NCI-H2196 (cell line): Measurements from ENCODE around the gene FKBP14.

Source experiments
- DNase-seq: peaks from one replicate; lab custom pipeline; 2025; ENCODE audit not compliant: unreplicated experiment; lab: John Stamatoyannopoulos, UW

The FKBP14 gene

DNA sequence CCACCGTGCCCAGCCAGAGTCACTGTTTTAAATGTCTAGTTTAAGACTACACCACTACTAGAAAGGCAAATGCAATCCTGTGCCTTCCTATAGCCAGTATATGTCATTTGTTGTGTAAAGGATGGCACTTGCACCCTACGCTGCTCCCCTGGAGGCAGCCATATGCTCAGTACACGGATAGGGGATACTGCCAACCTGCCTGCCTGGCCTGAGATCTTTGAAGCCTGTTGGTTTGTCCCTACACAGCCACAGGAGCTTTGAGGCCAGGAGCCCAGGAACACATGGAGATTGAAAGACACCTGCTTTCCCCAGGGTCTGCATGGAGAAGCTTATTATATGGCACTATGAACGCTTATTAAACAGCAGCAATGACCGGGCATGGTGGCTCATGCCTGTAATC lies 34.6 kb downstream of the FKBP14 start:
- DNase-seq = no peak

DNA sequence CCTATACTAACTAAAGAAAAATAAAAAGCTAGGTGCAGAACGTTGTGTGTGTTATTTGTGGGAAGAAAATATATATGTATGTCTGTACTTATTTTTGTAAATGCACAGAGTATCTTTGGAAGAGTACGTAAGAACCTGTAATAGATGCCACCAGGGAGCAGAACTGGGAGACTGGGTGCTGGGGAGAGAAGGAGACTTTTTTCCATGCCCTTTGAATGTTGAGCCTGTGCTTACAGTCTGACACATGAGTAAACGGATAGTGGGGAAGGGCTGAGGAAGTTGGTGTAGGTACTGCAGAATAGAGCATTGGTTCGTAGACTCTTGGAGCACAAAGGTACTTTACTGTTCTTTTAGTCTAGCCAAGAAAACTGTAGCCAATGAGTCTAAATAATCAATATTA lies 35.6 kb downstream of the FKBP14 start:
- no peak for DNase-seq

DNA sequence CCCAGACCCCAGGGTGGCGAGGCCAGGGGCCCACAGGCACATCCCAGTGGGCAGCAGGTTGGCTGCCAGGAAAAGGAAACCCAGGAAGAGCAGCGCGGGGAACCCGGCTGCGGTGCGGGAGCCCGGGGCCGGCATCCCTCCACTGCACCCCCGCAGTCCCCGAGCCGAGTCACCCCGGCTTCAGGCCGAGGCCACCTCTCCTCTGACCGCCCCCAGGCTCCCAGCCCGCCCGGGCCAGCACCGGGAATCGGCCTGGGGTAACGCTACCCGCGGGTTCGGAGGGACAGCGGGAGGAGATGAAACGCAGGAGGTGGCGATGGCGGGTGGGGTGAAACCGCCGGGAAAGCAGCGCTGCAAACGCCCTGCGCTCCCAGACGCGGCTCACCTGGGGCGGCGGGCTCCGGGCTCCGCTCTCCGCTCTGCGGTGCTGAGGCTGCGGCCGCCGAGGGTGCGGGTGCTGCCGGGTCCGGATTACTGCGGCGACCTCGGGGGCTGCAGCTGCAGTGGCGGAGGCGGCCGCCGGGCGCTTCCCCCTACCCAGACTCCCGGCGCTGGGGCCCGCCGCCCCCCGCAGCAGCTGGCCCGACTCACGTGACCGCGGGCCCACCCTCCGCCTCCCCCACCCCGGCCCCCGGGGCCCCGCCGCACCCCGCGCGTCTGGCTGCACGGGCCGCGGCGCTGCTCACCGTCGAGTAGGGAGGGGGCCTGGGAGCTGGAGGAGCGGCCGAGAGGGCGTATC lies 37.1 kb downstream of the FKBP14 start, which contains the start of gene SCRN1:
TSS of gene SCRN1 (minus strand) at position 545 of the 739 bp plus-strand sequence. CDS start 20,734 bp downstream, outside the sequence.
- peak; percentile 45 for DNase-seq

DNA sequence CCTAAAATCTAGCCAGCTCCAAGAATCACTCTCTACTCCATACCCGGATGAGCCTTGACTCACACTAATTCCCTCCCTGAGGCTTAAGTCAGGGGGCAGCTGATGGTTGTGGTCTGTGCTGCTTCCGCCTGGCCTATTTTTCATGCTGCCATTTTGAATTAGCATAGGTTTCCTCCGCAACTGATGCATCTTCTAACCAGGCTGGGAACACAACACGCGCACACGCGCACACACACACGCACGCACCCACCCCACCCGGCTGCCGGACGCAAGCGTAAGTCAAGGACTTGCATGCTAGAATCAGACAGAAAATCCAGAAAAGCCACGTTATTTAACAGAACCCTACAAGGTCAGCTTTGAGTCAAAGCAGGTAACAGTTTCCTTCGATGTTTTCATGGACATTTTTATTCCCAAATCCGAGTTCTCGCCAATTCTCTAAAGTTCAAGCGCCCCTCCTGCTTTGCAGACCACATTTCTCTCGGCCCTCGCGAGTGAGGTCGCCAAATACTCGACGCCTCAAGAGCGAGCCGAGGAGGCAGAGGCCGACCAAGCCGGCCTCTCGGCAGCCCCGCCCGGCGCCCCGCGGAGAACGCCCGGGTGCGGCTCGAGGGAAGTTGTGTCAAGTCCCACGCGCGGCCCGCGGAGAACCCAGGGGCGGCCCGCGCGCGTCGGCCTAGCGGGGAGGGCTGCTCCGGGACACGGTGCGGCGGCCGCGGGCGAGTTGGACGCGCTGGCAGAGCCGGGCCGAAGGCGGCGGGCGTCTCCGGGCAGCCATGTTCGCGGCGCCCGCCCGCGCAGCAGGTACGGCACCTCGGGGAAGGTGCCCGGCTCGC lies 37.9 kb downstream of the FKBP14 start:
- peak; percentile 39 for DNase-seq

DNA sequence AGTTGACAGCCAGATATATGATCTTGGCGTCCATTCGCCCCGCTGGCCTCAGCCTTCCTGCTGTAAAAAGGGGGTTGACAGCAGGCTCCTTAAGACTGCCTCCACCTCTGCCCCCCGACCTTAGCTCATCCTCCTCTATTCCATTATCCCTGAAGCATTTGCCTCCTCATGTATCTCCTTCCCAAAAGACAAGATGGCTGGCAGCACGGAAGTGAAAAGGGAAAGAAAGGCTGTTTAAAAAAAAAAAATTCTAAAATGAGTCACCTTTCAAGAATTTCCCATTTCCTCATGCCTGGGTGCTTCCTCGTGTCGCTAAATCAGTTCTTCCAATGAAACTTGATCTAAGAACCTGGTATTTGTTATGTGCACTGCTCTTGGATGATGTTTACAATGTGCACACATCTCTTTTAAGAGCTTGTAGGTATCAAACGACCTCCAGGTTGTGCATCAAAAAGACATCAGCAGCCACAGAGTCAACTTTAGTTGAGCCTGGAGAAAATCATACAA lies 38.6 kb downstream of the FKBP14 start:
- peak; percentile 33 for DNase-seq

DNA sequence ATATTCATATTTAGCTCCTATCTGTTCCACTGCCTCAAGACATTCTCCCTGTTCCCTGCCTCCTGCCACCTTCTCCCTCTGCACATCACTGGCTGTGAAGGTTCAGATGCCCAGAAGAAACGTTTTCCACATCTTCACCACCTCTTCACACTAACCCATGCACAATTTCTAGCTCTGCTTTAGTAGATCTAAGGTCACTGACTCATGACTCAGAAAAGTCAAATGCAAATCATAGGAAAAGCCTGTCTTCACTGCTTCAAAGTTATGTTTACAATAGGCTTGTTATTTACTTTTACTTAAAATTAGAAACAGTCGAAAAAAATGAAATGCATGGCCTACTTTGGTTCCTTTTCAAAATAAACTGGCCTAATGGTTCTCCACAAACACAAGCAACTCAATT lies 39.4 kb downstream of the FKBP14 start:
- no peak for DNase-seq

DNA sequence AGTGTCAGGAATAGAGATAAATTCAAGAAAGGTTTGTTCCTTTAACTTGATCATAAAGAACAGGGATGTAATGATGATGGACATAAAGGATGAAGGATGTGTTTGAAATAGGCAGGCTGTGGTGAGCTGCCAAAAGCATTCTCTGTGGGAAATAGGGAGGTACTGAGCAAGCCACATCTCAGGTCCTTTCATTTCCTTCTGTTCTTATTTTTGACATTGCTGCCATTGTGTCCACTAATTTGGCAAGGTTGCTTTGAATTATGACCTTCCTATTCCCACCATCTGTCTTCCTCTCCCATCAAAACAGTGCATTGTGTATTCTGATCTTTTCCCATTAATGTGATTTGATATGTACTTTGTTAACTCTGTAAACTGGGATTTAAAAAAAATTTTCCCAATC lies 46.4 kb downstream of the FKBP14 start:
- DNase-seq = no peak

DNA sequence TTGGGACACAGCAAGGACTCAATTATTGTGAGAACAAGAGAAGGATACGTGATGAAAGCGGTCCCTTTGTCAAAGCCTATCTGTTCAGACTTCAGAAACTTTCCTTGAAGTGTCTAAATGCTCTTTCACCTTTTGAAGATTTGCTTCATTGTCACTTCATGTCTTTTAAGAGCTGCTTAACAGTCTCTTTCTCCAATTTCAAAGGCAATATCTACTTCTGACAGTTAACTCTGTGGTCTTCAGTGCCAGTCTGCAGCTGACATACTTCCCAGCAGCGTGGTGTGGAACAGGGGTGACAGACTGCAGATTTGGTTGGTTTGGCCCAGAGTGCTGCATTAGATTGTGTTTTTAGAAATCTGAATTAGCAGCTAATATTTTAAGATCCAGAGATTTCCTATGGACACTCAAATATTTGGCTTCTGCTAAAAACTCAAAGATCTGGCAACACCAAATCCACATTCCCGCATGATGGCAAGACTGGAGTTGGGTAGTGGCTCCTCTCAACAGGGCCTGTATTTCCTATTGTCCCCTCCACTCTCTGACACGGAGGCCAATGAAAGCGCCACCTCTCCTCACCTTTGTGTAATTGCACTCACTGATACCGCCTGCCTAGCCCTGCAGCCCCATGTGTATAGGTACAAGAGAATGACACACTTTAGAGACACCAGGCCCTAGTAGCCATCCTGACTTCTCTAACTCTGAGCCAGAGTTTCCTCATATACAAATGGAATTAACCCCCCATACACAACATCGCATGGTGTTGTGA lies 48.4 kb downstream of the FKBP14 start:
- DNase-seq = no peak

DNA sequence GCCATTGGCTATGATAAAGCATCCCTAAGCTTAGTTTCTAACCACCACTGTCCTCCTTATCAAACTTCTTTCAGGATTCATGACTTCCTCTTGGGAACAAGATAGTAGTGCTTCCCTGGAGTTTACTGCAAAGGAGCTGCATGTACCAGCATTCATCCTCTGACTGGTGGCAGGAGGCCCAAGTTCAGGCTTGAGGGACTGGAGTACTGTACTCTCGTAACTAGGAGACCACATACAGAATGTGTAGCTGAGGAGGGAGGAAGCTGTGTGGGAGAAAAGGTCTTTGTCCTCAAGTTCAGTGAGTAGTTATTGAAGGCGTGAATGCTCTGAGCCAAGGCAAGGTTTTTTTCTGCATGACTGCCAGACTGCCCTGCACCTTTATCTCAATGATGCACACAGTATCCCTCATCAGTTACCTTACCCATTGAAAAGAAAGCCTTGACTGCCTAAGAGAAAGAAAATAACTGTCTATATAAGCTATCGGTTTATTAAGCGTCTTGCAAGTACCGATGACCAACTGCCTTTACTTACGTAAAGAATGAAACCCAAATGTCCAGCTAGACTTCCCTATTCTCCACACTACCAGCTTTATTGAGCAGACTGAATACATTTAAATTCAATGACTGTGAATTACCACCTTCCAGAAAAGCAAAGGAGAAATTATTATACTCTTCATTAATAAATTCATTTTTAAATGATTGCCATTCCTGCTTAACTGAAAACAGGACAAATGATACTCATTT lies 49.7 kb downstream of the FKBP14 start:
- no peak for DNase-seq

DNA sequence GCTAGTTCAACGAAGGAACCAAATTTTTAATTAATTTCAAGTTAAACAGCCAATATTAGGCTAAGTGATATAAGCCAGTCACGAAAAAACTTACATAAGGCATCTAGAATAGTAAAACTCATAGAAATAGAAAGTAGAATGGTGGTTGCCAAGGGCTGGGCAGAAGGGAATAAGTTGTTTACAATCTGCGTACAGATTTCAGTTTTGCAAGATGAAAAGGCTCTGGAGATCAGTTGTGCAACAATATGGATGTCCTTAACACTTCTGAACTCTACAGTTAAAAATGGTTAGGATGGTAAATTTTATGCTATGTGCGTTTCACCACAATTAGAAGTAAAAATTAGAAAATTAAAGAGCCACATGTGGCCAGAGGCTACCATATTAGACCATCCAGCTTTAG lies 50.2 kb downstream of the FKBP14 start:
- no peak for DNase-seq

DNA sequence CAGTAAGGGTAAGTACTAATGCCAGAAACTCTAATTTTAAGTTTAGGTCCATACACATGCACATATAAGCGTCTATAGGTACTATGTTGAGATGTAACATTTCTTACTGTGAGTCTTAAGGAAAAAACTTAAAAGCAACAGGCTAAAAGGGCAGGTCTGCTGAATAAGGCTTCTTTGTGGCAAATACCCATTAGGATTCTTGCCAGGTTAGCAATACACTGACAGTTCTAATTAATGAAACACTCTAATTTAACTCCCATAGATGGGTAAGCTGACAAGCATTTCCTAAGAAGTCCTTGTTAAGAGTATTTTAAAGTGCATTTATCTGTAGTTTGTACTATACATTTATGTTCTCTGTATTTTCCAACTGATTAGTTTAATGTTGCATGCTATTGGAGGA lies 50.9 kb downstream of the FKBP14 start:
- no peak for DNase-seq

DNA sequence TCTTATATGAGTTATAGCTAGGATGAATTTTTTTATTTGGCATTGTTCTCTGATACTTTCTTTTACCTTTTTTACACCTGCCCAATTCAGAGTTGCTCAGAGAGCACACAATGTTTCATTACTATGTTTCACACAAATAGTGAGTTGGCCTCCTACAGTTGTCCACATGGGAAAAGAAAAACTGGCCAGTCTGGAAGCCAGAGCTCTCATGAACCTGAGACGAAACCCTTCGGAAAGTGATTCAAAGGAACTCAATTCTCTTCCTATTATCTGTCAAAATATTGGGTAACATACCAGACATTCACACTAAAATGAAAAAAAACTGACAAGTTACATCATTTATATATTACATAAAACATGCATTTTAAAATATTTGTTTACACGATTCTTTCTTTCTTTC lies 52.2 kb downstream of the FKBP14 start:
- DNase-seq = no peak

DNA sequence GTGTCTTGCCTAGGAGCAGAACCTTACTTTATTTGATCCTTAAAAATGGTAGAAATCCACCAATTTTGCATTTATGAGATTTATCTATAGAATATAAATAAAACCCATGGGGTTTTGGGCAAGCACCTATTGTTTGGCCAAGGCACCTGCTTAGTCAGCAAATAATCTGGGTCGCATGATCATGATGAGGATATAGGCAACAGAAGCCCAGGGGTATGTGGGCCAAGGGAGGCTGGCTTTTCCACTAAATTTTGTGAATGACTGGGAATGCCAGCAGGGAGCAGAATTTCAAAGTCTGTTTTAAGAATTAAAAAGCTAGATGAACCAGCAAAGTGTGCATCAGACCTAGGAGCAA lies 54.2 kb downstream of the FKBP14 start:
- no peak for DNase-seq

DNA sequence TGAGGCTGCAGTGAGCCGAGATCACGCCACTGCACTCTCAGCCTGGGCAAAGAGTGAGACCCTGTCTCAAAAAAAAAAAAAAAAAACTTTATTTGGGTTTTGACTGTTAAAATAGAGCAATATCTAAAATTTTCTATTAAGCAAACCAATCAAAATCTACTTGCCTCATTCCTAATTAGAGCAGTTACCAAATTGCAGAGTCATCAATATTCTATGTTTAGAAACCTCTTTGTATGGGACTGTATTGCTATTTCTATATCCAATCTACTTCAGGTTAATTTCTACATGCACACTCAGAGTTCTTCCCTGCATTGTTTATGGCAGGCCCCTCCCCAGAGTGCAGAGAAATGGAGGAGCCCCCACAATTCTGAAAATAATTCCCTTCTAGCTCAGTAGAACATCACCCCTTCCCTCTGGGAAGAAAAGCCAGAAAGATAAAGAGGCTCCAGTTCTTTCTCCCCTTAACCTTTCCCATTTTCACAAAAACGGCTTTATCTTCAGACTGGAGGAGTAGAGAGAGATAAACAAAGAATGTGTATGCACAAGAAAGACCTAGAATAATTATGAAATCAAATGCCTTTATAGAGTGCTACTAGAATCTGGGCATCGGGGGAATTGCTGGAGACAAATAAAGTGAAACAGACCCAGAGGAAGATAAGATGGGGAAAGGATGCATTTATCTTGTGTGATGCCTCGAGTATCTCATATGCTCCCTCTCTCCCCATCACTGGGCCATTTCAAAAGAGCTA lies 54.8 kb downstream of the FKBP14 start:
- no peak for DNase-seq

DNA sequence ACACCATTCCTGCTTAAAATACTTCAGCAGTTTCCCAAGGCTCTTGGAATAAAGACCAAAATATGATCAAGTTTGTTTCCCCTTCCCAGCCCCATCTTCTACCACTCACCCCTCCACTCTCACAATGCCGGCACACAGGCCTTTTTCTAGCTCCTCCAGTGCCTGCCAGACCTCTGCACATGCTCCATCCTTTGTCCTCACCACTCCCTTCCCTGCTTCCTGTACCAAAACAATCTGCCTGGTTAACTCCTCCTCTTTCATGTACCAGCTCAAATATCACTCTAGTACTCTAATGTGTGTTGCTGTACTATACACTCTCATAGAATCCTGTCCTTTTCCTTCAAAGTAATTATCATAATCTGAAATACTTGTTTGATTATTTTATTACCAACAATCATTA lies 56.3 kb downstream of the FKBP14 start:
- no peak for DNase-seq

DNA sequence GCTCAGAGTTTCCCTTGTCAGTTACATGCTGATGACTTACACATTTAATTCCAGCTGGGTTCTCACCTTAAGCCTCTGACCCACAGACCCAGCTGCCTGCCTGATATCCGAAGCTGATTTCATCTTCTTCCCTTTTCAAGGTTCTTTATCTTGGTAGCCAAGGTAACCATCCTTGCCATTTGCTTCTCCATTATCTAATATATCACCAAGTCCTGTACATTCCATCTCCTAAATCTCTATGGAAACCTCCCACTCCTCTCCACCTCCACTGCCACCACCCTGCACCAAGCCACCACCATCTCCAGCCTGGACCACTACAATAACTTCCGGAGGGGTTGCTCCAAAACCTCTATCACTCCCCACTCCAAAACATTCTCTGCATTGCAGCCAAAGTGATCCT lies 56.8 kb downstream of the FKBP14 start:
- DNase-seq = no peak

DNA sequence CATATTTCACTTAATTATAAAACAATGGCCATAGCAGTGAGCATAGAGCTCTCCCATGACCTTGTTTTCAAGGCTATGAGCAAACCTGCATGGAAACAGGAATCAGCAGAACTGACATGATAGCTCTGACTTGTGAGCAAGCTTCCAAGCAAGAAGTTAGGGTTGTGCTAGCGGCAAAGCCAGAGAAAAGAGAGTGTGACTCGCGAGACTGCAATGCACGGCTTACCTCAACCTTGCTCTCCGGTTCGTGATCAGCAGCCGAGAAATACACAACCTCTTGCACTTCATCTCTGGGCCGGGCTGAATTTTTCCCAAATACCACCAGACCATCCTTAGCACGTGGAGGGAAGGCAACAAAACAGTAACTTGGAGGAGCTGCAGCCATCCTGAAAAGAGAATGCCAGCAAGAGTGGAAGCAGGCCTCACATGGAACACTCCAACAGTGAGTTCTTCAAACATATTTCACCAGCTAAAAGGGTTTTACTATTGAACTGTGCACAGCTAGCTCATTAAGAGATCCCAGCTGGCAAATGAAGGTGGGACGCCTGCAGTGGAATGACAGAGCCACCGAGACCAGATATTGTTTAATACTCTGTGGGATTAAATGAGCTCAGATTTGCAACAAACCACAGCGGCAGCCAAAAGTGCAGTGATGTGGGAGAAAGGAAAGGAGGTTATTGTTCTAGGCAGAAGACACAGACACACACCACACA lies 57.7 kb downstream of the FKBP14 start:
- no peak for DNase-seq

DNA sequence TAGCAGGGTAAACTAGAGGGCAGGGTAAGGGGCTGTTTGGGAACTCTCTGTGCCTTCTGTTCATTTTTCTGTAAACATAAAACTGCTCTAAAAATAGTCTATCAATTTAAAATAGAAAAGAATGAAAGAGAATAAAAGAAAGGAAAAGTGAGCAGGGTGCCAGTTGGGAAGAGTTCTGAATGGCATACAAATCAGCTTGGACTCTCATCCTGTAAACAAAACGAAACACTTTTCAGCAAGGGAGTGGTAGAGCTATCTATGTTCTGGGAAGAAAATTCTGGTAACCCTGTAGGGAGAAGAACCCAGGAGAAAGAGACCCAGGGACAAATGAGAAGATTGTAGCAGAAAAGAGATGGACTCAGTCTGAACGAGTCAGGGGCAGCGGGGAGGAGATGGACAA lies 61.5 kb downstream of the FKBP14 start:
- no peak for DNase-seq

DNA sequence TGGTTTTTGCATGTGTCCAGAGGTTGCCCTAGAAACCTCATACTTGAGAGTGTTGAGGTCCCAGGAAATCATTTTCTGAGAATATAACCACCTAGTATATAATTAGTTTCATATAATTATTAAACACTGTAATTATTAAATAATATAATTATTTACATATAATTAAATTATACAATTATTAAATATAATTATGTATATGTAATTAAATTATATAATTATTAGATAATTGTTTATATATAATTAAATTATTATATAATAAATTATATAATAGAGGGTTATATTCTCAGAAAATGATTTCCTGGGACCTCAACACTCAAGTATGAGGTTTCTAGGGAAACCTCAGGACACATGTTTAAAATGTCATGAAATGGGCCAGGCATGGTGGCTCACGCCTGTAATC lies 64.5 kb downstream of the FKBP14 start:
- no peak for DNase-seq
